Measurements from ENCODE around the gene CFHR4. TPM values are rescaled to one million over a fixed set of nuclear protein-coding genes. Genes with fewer than 3 reads are reported as not detected.

CFHR4 gene
- total and polyA plus RNA-seq, 9 donors, result not detected

GRCh38 chr1:196951711-196952394 lies 64.0 kb downstream of the CFHR4 start:
- no peak for TF ChIP-seq CTCF (IDR thresholded peaks at IDR 0.05)
- no peak for TF ChIP-seq EP300 (IDR thresholded peaks at IDR 0.05)
- no peak for TF ChIP-seq POLR2A (IDR thresholded peaks at IDR 0.05)
- 68 to 71% (median 69%) methylated on average over 2 of the region's 2 CpGs for WGBS, 3 donors
- intact Hi-C loops (cut with DNase I), result no loop called here

GRCh38 chr1:196954778-196955177 lies 66.9 kb downstream of the CFHR4 start:
- no peaks in the 10 kb centered on the region for H3K36me3 ChIP-seq
- WGBS, 3 donors, result 85 to 92% (median 88%) methylated on average over 2 of the region's 2 CpGs
- no peaks in the 10 kb centered on the region for H3K9me3 ChIP-seq
- no peaks in the 10 kb centered on the region for H3K27me3 ChIP-seq
- H3K4me3 ChIP-seq, result no peak overlapping the region
- H3K4me1 ChIP-seq (ENCODE audit: insufficient read depth), result no peaks in the 10 kb centered on the region
- H3K27ac ChIP-seq, result no peak overlapping the region
- no peak for DNase-seq
- intact Hi-C loops (cut with DNase I), result no loop called here
- TF ChIP-seq CTCF (IDR thresholded peaks at IDR 0.05) (no peak), EP300 (IDR thresholded peaks at IDR 0.05) (no peak), POLR2A (IDR thresholded peaks at IDR 0.05) (no peak)

More at GRCh38 chr1:196951711-196952394, 64.0 kb downstream of the CFHR4 start:
- H3K36me3 ChIP-seq, result no peaks in the 10 kb centered on the region
- DNase-seq, result no peak
- no peaks in the 10 kb centered on the region for H3K27me3 ChIP-seq
- H3K27ac ChIP-seq, result no peak overlapping the region
- no peaks in the 10 kb centered on the region for H3K4me1 ChIP-seq (ENCODE audit: insufficient read depth)
- no peaks in the 10 kb centered on the region for H3K9me3 ChIP-seq
- H3K4me3 ChIP-seq, result no peak overlapping the region

- H3K36me3 ChIP-seq, result no peaks in the 10 kb centered on the region
- no peaks in the 10 kb centered on the region for H3K9me3 ChIP-seq
- WGBS, 3 donors, result 89 to 96% (median 94%) methylated on average over 1 of the region's 1 CpG
- no peak for TF ChIP-seq POLR2A (IDR thresholded peaks at IDR 0.05)
- TF ChIP-seq CTCF (IDR thresholded peaks at IDR 0.05), result no peak
- TF ChIP-seq EP300 (IDR thresholded peaks at IDR 0.05), result no peak
- no peak overlapping the region for H3K27ac ChIP-seq
- H3K4me1 ChIP-seq (ENCODE audit: insufficient read depth), result no peaks in the 10 kb centered on the region
- DNase-seq, result no peak
- H3K27me3 ChIP-seq, result no peaks in the 10 kb centered on the region
- intact Hi-C loops (cut with DNase I), result no loop called here
- H3K4me3 ChIP-seq, result no peak overlapping the region
Measured at GRCh38 chr1:196955926-196956325, 68.1 kb downstream of the CFHR4 start.

- Histone ChIP-seq H3K4me1 (ENCODE audit: insufficient read depth) (no peaks in the 10 kb centered on the region), H3K27ac (no peak overlapping the region), H3K36me3 (no peaks in the 10 kb centered on the region), H3K9me3 (no peaks in the 10 kb centered on the region), H3K4me3 (no peak overlapping the region), H3K27me3 (no peaks in the 10 kb centered on the region)
- TF ChIP-seq POLR2A (IDR thresholded peaks at IDR 0.05) (no peak), EP300 (IDR thresholded peaks at IDR 0.05) (no peak), CTCF (IDR thresholded peaks at IDR 0.05) (no peak)
- DNase-seq, result no peak
- 56 to 58% (median 57%) methylated on average over 3 of the region's 3 CpGs for WGBS, 3 donors
- intact Hi-C loops (cut with DNase I), result no loop called here
Measured at GRCh38 chr1:196960854-196961253, 73.0 kb downstream of the CFHR4 start.

Other genes starting within 250 kb of the CFHR4 start
- 100 to 1,000 TPM in 6 of 7 donors, 10 to 100 TPM in 1; 95.4 to 438 (median 271) TPM for gene CFH, start 236.0 kb upstream of the CFHR4 start, total RNA-seq
- 100 to 1,000 TPM; 177 to 351 TPM for gene CFH, start 236.0 kb upstream of the CFHR4 start, polyA plus RNA-seq
- 1 to 10 TPM in 1 of 7 donors, under 1 TPM in 6; 0.11 to 1.0 (median 0.56) TPM for gene CFHR3, start 113.2 kb upstream of the CFHR4 start, total RNA-seq
- gene CFHR3, start 113.2 kb upstream of the CFHR4 start, polyA plus RNA-seq, result under 1 TPM; 0.24 to 0.25 TPM
- gene CFHR1, start 68.3 kb upstream of the CFHR4 start, total RNA-seq, result under 1 TPM in 4 of 7 donors, not detected in 3; 0.30 to 0.87 (median 0.78) TPM
- gene CFHR1, start 68.3 kb upstream of the CFHR4 start, polyA plus RNA-seq, result 1 to 10 TPM; 1.3 to 1.5 TPM
- gene CFHR2, start 55.7 kb downstream of the CFHR4 start, total RNA-seq, result under 1 TPM in 1 of 7 donors, not detected in 6; 0.38 TPM
- under 1 TPM in 1 of 2 donors, not detected in 1; 0.25 TPM for gene CFHR2, start 55.7 kb downstream of the CFHR4 start, polyA plus RNA-seq
- gene CFHR5, start 89.5 kb downstream of the CFHR4 start, total RNA-seq, result not detected
- under 1 TPM in 1 of 2 donors, not detected in 1; 0.10 TPM for gene CFHR5, start 89.5 kb downstream of the CFHR4 start, polyA plus RNA-seq
- gene F13B, start 179.2 kb downstream of the CFHR4 start, total RNA-seq, result not detected
- not detected for gene F13B, start 179.2 kb downstream of the CFHR4 start, polyA plus RNA-seq